Colonic mucosa (tissue), 4 donors: ENCODE results near the gene SERPING1. TPM values are rescaled to one million over a fixed set of nuclear protein-coding genes. Genes with fewer than 3 reads are reported as not detected.

Experiments
- DNase-seq: peaks from one replicate; pipeline ENCODE4 v3.0.0-alpha.2; 2020
- H3K27ac ChIP-seq: fragments of 200-600 bp; one replicate; pipeline ENCODE4 v1.8.0; 2021
- H3K27me3 ChIP-seq: fragments of 200-600 bp; one replicate; pipeline ENCODE4 v1.8.0; 2021
- H3K36me3 ChIP-seq: fragments of 200-600 bp; one replicate; pipeline ENCODE4 v1.8.0; 2021
- H3K4me1 ChIP-seq: fragments of 200-600 bp; one replicate; pipeline ENCODE4 v1.8.0; 2021; ENCODE audit warnings: mild to moderate bottlenecking
- H3K4me3 ChIP-seq: fragments of 200-600 bp; one replicate; pipeline ENCODE4 v1.8.0; 2021
- H3K9ac ChIP-seq, 2 donors: one replicate each; pipeline ENCODE4 v1.7.0; 2013; ENCODE audit warnings: control low read depth in 2 of 2, low read depth in 2 of 2, low read length in 2 of 2
- H3K9me3 ChIP-seq: fragments of 200-600 bp; one replicate; pipeline ENCODE4 v1.8.0; 2021
- CTCF ChIP-seq: fragments of 200-600 bp; IDR thresholded peaks from one replicate; pipeline ENCODE4 v1.8.0; 2022; ENCODE audit warnings: antibody characterized with exemption, mild to moderate bottlenecking
- intact Hi-C: fragments of 100-400 bp; cut with DNase I; formaldehyde crosslinking; loops from one replicate; pipeline ENCODE4 v1.14.1; 2022
- total RNA-seq, 2 donors: library from RNA; stranded (reverse); fragmentation: NEBNext Ultra II Directional in 1 of 2; extraction: Animal tissue kit (Norgen Biotek cat#: 25700) in 1 of 2; gene quantifications; one replicate each; pipeline ENCODE4 v1.2.1, GENCODE V29; 2021
- donor health status: healthy.
- donor health status: DM: no; HTN: no; CAD: no.
- donor health status: DM: no; HTN: no; CAD: no.

Gene SERPING1
- total RNA-seq, 2 donors from 2014 or later, result 18.7 to 57.5 TPM

- Histone ChIP-seq H3K36me3 (peaks cover 7% of the 10 kb centered on the region), H3K27ac (no peak overlapping the region), H3K9ac (no peak overlapping the region), H3K4me1 (no peaks in the 10 kb centered on the region), H3K4me3 (no peak overlapping the region), H3K27me3 (no peaks in the 10 kb centered on the region), H3K9me3 (no peaks in the 10 kb centered on the region)
- no peak for TF ChIP-seq CTCF
- intact Hi-C loops, result no loop called here
- DNase-seq, result no peak
Measured at GRCh38 chr11:57555393-57555792, 42.1 kb upstream of the SERPING1 start.

- no peak for DNase-seq
- Histone ChIP-seq H3K9ac (no peak overlapping the region), H3K36me3 (peaks cover 7% of the 10 kb centered on the region), H3K27me3 (no peaks in the 10 kb centered on the region), H3K27ac (no peak overlapping the region), H3K9me3 (no peaks in the 10 kb centered on the region), H3K4me1 (no peaks in the 10 kb centered on the region), H3K4me3 (no peak overlapping the region)
- intact Hi-C loops, result no loop called here
- TF ChIP-seq CTCF, result no peak
Measured at GRCh38 chr11:57556041-57556440, 41.4 kb upstream of the SERPING1 start.

GRCh38 chr11:57560146-57560545, 37.3 kb upstream of the SERPING1 start:
- no peak for TF ChIP-seq CTCF
- H3K9ac ChIP-seq, result no peak overlapping the region
- DNase-seq, result no peak
- H3K9me3 ChIP-seq, result no peaks in the 10 kb centered on the region
- H3K4me1 ChIP-seq, result no peaks in the 10 kb centered on the region
- no peak overlapping the region for H3K27ac ChIP-seq
- no peak overlapping the region for H3K4me3 ChIP-seq
- intact Hi-C loops, result loop anchor here (10.0 kb wide), 1 partner anchor 245 kb away; no protein-coding TSS in a partner anchor
- no peaks in the 10 kb centered on the region for H3K27me3 ChIP-seq
- H3K36me3 ChIP-seq, result no peaks in the 10 kb centered on the region

GRCh38 chr11:57562596-57562995, 34.9 kb upstream of the SERPING1 start:
- H3K27ac ChIP-seq, result no peak overlapping the region
- intact Hi-C loops, result loop anchor here (10.0 kb wide), 1 partner anchor 242 kb away; no protein-coding TSS in a partner anchor

GRCh38 chr11:57566005-57566904, 31.2 kb upstream of the SERPING1 start:
- Histone ChIP-seq H3K36me3 (no peaks in the 10 kb centered on the region), H3K9ac (peak overlapping the region; percentile 56 to 66), H3K9me3 (no peaks in the 10 kb centered on the region), H3K4me1 (no peaks in the 10 kb centered on the region), H3K4me3 (peak overlapping the region; percentile 84), H3K27me3 (no peaks in the 10 kb centered on the region), H3K27ac (peak overlapping the region; percentile 84)
- TF ChIP-seq CTCF, result no peak
- intact Hi-C loops, result loop anchor here (10.0 kb wide), 1 partner anchor 239 kb away; no protein-coding TSS in a partner anchor
- peak; percentile 49 for DNase-seq

More at GRCh38 chr11:57562596-57562995, 34.9 kb upstream of the SERPING1 start:
- no peak overlapping the region for H3K9ac ChIP-seq
- no peaks in the 10 kb centered on the region for H3K36me3 ChIP-seq
- no peaks in the 10 kb centered on the region for H3K27me3 ChIP-seq
- H3K4me3 ChIP-seq, result no peak overlapping the region
- TF ChIP-seq CTCF, result no peak
- DNase-seq, result no peak
- no peaks in the 10 kb centered on the region for H3K9me3 ChIP-seq
- H3K4me1 ChIP-seq, result no peaks in the 10 kb centered on the region
